Choroid plexus epithelial cell (primary cell): ENCODE results near the gene B4GALNT1.
"Not testable (repeated sequence)": the region's sequence is repeated elsewhere in the genome, so short reads cannot be mapped to it uniquely, and the experiment has no call there.

Experiments used
- DNase-seq: peaks from one replicate; pipeline ENCODE4 v3.0.0-alpha.2; 2010; ENCODE audit warnings: low read depth
- H3K4me3 ChIP-seq: 2 replicates; pipeline ENCODE4 v1.5.1; 2011; ENCODE audit warnings: low read depth, mild to moderate bottlenecking, control low read depth, low read length, moderate library complexity
- TF ChIP-seq, protein P1 (sequence below): conservative IDR thresholded peaks from 2 replicates; pipeline ENCODE4 v1.5.1; 2011; ENCODE audit warnings: low read depth, mild to moderate bottlenecking, control low read depth, inconsistent platforms, low read length, moderate library complexity

Gene B4GALNT1

DNA sequence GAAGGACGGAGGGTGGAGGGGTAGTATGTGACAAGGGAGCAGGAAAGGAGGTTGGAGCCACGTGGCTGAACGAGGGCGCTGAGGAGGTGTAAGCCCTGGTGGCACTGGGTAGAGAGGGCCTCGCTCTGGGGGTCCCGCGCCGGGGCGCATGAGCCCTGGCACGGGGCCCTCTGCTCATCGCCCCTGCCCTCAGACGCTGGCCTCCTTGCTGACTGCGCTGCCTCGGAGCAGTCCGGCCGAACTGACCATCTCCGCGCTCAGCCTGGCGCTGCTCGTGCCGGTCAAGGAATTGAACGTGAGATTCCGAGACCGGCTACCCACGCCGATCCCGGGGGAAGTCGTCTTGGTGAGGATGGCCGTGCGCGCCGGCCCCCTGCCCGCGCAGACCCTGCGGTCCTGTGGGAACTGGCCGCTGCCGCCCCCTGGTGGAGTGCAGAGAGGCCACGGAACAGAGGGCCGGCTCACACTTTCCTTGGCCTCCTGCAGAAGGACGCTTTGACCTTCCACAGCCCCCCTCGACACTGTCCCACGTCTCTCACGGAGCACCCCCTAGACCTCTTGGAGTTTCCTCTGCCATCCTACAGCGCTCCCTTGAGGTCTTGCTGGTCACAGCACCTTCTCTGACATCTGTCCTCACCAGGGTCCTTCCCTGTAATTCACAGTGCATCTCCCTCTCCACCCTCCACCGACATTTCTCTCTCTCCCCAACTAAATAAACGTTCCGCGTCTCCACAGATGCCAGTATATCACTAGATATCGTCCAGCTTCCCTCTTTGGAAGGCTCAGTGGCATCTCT lies 11.3 kb downstream of the B4GALNT1 start:
- TF ChIP-seq, protein P1, sequence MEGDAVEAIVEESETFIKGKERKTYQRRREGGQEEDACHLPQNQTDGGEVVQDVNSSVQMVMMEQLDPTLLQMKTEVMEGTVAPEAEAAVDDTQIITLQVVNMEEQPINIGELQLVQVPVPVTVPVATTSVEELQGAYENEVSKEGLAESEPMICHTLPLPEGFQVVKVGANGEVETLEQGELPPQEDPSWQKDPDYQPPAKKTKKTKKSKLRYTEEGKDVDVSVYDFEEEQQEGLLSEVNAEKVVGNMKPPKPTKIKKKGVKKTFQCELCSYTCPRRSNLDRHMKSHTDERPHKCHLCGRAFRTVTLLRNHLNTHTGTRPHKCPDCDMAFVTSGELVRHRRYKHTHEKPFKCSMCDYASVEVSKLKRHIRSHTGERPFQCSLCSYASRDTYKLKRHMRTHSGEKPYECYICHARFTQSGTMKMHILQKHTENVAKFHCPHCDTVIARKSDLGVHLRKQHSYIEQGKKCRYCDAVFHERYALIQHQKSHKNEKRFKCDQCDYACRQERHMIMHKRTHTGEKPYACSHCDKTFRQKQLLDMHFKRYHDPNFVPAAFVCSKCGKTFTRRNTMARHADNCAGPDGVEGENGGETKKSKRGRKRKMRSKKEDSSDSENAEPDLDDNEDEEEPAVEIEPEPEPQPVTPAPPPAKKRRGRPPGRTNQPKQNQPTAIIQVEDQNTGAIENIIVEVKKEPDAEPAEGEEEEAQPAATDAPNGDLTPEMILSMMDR: peak; percentile 89
- H3K4me3 ChIP-seq: peak overlapping the region; percentile 50
- peak; percentile 38 for DNase-seq

DNA sequence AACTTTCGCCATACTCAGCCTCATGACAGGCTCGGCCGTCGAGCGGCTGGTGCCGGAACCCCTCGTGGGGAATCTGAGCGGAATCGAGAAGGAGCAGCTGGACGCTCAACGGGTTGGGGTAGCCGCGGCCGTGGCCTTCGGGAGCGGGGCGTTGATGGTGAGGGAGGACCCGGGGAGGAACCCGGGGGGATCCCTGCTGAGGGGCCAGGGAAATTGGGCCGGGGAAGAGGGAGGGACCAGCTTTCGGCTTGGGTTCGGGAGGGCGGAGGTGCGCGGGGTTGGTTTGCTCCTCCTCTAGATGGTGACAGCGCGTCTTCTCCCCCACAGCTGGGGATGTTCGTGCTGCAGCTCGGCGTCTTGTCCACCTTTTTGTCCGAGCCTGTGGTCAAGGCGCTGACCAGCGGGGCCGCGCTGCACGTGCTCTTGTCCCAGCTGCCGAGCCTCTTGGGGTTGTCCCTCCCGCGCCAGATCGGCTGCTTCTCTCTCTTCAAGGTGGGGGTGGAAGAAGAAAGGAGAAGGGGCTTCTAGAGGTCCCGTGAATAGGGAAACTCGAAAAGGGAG lies 12.0 kb downstream of the B4GALNT1 start:
- TF ChIP-seq, protein P1: no peak
- peak overlapping the region; percentile 50 for H3K4me3 ChIP-seq
- DNase-seq: no peak

DNA sequence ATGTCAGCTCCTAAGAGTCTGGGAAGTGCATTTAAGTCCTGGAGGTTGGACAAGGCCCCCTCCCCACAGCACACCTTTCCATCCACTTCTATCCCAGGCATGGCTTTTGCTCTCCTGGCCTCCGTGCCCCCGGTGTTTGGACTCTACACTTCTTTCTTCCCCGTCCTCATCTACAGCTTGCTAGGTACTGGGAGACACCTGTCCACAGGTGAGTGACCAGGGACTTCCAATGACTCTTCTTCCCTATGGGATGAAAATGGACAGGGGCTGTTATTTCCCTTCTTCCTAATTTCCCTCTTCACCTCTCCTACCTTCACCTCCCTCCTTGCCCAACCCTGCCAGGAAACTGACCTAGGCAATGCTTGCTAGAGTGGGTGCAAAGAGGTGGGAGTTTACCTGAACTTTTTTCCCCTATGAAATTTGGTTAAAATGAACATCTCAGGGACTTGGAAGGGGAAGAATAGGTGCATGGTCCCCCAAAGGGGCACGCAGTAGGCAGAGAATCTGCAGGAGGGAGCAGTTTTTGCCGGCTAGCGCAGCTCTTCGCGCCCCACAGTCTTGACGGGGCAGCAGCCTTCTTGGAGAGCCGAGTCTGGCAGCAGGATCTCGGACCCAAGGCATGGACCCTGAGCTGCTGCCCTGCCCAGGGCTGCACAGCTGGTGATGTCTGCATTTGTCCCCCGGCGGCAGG lies 12.6 kb downstream of the B4GALNT1 start:
- TF ChIP-seq, protein P1: no peak
- no peak for DNase-seq
- H3K4me3 ChIP-seq: no peak overlapping the region

DNA sequence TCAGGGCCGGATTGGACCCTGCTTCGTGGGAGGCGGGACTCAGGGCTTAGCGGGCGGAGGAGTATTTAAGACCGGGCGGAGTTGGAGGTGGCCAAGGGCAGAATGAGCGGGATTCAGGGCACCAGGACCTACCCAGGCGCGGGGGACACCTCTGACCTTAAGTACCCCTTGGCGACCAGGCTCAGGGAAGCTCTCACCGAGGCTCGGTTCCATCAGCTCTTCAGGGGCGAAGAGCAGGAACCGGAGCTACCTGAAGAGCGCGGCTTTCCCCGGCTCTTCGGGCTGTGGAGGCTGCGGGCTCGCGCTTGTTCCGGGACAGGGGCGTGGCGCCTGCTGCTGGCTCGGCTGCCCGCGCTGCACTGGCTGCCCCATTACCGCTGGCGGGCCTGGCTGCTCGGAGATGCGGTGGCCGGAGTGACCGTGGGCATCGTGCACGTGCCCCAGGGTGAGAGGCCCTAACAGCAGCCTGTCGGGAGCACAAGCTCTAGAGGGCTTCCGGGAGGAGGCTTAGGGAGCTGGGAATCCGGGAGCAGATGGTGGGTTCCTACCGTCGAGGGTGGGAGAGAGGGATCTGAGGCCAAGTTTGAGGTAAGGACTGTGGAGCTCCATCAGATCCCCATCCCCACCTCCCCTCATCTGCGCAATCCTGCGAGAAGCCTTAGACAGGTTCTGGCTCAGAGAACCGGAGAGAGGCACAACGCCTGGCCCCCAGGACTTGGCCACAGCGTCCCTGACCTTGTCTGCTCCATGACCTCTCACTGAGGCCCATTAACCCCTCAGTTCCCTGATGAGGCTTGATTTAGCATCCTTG lies 13.4 kb downstream of the B4GALNT1 start:
- DNase-seq: no peak
- TF ChIP-seq, protein P1: no peak
- H3K4me3 ChIP-seq: no peak overlapping the region

DNA sequence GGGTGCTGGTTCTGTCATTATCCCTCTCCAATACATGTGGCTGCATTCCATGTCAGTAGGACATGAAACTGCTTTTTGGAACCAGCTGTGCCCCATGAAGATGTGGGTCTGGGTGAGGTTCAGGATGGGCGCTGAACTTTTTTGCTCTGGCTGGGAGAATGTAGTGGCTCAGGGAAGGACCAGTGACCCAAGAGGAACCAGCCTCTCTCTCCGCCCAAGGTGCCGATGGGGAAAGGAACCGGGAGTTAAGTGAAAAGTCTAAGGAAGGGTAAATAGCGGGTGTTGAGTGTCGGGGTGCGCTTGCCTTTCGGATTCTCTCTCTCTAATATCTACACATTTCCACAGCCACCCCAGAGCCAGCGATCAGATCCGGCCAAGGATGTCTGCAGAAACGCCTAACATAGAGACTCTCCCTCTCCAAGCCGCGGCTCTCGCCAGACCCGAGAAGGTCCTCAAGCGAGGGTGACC lies 14.0 kb downstream of the B4GALNT1 start:
- TF ChIP-seq, protein P1: no peak
- no peak overlapping the region for H3K4me3 ChIP-seq
- no peak for DNase-seq

DNA sequence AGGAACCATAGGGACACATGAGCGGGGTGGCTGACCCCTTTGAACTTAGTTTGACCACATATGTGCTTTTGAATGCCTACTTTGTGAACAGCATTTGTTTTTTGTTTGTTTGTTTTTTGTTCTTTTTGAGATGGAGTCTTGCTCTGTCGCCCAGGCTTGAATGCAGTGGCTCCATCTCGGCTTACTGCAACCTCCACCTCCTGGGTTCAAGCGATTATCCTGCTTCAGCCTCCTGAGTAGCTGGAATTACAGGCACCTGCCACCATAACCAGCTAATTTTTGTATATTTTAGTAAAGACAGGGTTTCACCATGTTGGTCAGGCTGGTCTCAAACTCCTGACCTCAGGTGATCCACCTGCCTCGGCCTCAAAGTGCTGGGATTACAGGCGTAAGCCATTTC lies 14.6 kb downstream of the B4GALNT1 start:
- DNase-seq, H3K4me3 ChIP-seq: not testable (repeated sequence)

DNA sequence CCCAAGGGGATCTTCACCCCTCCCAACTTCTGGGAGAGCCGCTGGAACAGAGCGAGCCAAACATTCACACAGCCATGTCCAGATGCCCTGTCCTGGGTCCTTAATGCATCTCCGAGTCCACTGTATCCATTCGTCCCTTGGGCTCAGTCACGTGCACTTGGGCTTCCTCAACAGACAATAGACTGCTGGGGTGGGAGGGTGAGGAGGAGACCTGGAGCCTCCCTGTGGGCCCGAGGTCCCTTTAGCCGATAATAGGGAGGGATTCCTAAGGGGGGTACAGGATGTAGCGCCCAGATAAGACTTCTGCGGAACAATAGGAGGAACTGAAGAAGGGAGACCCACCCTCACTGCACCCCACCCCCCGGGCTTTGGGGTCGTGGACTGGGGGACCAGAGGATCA lies 15.1 kb downstream of the B4GALNT1 start:
- H3K4me3 ChIP-seq: no peak overlapping the region
- TF ChIP-seq, protein P1: no peak
- no peak for DNase-seq
